Astrocyte (in vitro differentiated cells and primary cell): ENCODE results near the gene HDGF. TPM values are rescaled to one million over a fixed set of nuclear protein-coding genes. Genes with fewer than 3 reads are reported as not detected.

Source experiments
- DNase-seq: peaks from one replicate; pipeline ENCODE4 v3.0.0-alpha.2; 2010; ENCODE audit warnings: low read depth
- FAIRE-seq: peaks from 2 replicates; lab custom pipeline; 2011; peaks lifted over from hg19 to GRCh38; lab: Jason Lieb, UNC
- H2AFZ ChIP-seq: 2 replicates; pipeline ENCODE4 v1.6.0; 2012; ENCODE audit warnings: low read depth, low read length, inconsistent platforms
- H3K27ac ChIP-seq: 2 replicates; pipeline ENCODE4 v1.5.1; 2011; ENCODE audit warnings: low read depth, low read length, inconsistent platforms
- H3K27me3 ChIP-seq: 2 replicates; pipeline ENCODE4 v1.6.0; 2011; ENCODE audit warnings: low read length, inconsistent platforms; ENCODE audit not compliant: insufficient read depth
- H3K36me3 ChIP-seq: 2 replicates; pipeline ENCODE4 v1.5.1; 2011; ENCODE audit warnings: low read length, inconsistent platforms; ENCODE audit not compliant: insufficient read depth
- H3K4me1 ChIP-seq: 2 replicates; pipeline ENCODE4 v1.5.1; 2011; ENCODE audit warnings: low read length, inconsistent platforms; ENCODE audit not compliant: insufficient read depth
- H3K4me2 ChIP-seq: 2 replicates; pipeline ENCODE4 v1.6.0; 2012; ENCODE audit warnings: low read length, inconsistent platforms
- H3K4me3 ChIP-seq: 2 replicates; pipeline ENCODE4 v1.5.1; 2011; ENCODE audit warnings: low read depth, mild to moderate bottlenecking, low read length, inconsistent platforms; ENCODE audit not compliant: insufficient read depth
- H3K79me2 ChIP-seq: 2 replicates; pipeline ENCODE4 v1.6.0; 2012; ENCODE audit warnings: mild to moderate bottlenecking, low read length, inconsistent platforms; ENCODE audit not compliant: insufficient read depth
- H3K9ac ChIP-seq: 2 replicates; pipeline ENCODE4 v1.6.0; 2012; ENCODE audit warnings: mild to moderate bottlenecking, low read length, inconsistent platforms
- H3K9me3 ChIP-seq: 2 replicates; pipeline ENCODE4 v1.5.1; 2012; ENCODE audit warnings: low read depth, mild to moderate bottlenecking, low read length, inconsistent platforms; ENCODE audit not compliant: insufficient read depth
- H4K20me1 ChIP-seq: 2 replicates; pipeline ENCODE4 v1.6.0; 2012; ENCODE audit warnings: low read length, inconsistent platforms; ENCODE audit not compliant: insufficient read depth
- H3K27ac Mint-ChIP-seq: one replicate; pipeline ENCODE4 v1.8.0; 2021; ENCODE audit warnings: mild to moderate bottlenecking, mixed read lengths; ENCODE audit not compliant: unreplicated experiment
- H3K27me3 Mint-ChIP-seq: one replicate; pipeline ENCODE4 v1.8.0; 2021; ENCODE audit warnings: low read depth, mixed read lengths; ENCODE audit not compliant: unreplicated experiment
- H3K36me3 Mint-ChIP-seq: one replicate; pipeline ENCODE4 v1.8.0; 2021; ENCODE audit warnings: low read depth, mixed read lengths; ENCODE audit not compliant: unreplicated experiment
- H3K4me1 Mint-ChIP-seq: one replicate; pipeline ENCODE4 v1.8.0; 2021; ENCODE audit warnings: low read depth, mixed read lengths; ENCODE audit not compliant: unreplicated experiment
- H3K4me3 Mint-ChIP-seq: one replicate; pipeline ENCODE4 v1.8.0; 2021; ENCODE audit warnings: mild to moderate bottlenecking, moderate library complexity, mixed read lengths; ENCODE audit not compliant: unreplicated experiment
- H3K9me3 Mint-ChIP-seq: one replicate; pipeline ENCODE4 v1.8.0; 2021; ENCODE audit warnings: mild to moderate bottlenecking, mixed read lengths; ENCODE audit not compliant: unreplicated experiment
- EZH2 ChIP-seq: IDR thresholded peaks from 2 replicates; pipeline ENCODE4 v1.6.1; 2012; ENCODE audit warnings: mild to moderate bottlenecking, low read length, inconsistent platforms; ENCODE audit not compliant: insufficient read depth
- total RNA-seq: library from RNA; stranded (reverse); gene quantifications from 2 replicates; pipeline ENCODE4 v1.2.1, GENCODE V29; 2021
- TF ChIP-seq, protein P1 (sequence below): IDR thresholded peaks from 2 replicates; pipeline ENCODE4 v1.5.1; 2011; ENCODE audit warnings: low read depth, mild to moderate bottlenecking, inconsistent platforms, low read length, moderate library complexity; ENCODE audit not compliant: insufficient read depth

The HDGF gene
- total RNA-seq, 1 donor from 2014 or later = 190 TPM

DNA sequence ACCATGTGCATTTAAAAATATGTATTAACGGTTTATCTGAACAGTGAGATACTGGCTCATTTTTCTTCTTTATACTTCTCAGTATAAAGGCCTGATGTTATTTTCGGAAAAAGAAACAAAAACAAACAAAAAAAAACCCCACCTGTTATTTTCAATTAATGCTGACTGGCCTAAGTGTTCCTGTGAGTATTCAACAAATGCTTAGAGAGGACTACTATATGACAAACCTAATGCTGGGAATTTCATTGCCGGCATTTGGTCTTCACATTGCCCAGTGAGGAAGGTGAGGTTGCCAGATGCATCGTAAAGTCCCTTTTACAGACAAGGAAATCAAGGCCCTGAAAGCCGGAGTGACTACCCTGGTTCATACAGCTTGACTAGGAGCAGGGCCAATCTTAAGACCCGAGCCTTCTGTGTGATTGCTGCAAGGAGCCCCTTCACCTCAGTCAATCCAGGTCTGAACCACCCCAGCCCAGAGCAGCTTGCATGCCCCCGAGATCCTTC lies 11.2 kb downstream of the HDGF start:
- H3K27ac Mint-ChIP-seq = peak overlapping the region; percentile 91
- Histone ChIP-seq H3K4me3 (peak overlapping the region; percentile 88), H3K4me2 (peak overlapping the region; percentile 96), H3K9me3 (no peaks in the 10 kb centered on the region), H3K79me2 (peaks cover 34% of the 10 kb centered on the region), H3K27ac (peak overlapping the region; percentile 44), H3K9ac (peak overlapping the region; percentile 87), H3K36me3 (peaks cover 22% of the 10 kb centered on the region), H3K27me3 (no peaks in the 10 kb centered on the region), H2AFZ (peak overlapping the region; percentile 65), H3K4me1 (peaks cover 6% of the 10 kb centered on the region), H4K20me1 (no peaks in the 10 kb centered on the region)
- no peaks in the 10 kb centered on the region for H3K27me3 Mint-ChIP-seq
- H3K9me3 Mint-ChIP-seq = no peaks in the 10 kb centered on the region
- peaks cover 10% of the 10 kb centered on the region for H3K4me1 Mint-ChIP-seq
- FAIRE-seq = no peak
- H3K36me3 Mint-ChIP-seq = peaks cover 18% of the 10 kb centered on the region
- H3K4me3 Mint-ChIP-seq = peak overlapping the region; percentile 97
- TF ChIP-seq, protein P1, sequence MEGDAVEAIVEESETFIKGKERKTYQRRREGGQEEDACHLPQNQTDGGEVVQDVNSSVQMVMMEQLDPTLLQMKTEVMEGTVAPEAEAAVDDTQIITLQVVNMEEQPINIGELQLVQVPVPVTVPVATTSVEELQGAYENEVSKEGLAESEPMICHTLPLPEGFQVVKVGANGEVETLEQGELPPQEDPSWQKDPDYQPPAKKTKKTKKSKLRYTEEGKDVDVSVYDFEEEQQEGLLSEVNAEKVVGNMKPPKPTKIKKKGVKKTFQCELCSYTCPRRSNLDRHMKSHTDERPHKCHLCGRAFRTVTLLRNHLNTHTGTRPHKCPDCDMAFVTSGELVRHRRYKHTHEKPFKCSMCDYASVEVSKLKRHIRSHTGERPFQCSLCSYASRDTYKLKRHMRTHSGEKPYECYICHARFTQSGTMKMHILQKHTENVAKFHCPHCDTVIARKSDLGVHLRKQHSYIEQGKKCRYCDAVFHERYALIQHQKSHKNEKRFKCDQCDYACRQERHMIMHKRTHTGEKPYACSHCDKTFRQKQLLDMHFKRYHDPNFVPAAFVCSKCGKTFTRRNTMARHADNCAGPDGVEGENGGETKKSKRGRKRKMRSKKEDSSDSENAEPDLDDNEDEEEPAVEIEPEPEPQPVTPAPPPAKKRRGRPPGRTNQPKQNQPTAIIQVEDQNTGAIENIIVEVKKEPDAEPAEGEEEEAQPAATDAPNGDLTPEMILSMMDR = no peak
- TF ChIP-seq EZH2 = no peak
- no peak for DNase-seq

DNA sequence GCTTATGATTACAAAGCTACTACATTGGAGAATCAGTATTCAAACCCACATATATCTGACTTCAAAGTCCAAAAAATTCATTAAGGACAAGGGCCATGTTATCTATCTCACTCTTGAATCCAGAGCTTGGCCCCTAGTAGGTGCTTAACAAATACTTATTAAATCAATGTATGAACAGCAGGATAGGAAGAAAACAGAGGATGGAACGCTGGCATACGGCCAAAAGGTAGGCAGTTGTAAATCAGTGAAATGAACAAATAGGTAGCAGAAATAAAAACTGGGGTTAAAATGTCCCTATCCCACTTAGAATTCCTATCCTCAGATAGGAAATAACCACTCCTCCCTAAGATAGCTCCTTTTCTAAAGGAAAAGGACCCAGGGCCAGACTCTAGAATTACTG lies 12.6 kb downstream of the HDGF start:
- FAIRE-seq = no peak

DNA sequence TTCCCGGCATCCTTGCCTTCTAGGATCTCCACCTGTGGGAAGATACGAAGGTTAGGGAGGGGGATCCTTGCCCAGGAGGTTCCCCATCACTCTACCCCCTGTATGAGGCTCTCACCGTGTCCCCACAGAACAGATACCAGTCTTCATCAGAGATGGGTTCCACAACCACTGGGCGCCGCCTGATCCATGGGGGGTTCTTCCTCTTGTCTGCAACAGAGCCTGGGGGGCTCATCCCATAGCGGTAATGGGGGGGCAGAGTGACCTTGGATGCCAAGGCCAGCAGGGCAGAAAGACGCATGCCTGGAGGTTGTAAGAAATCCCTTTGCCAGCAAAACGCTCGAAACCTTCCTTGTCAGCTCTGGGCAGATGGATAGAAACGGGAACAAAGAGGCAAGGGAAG lies 13.1 kb downstream of the HDGF start:
- H3K4me1 Mint-ChIP-seq = peaks cover 7% of the 10 kb centered on the region
- DNase-seq = no peak
- H3K9me3 ChIP-seq = no peaks in the 10 kb centered on the region
- no peak overlapping the region for H3K4me2 ChIP-seq
- no peak overlapping the region for H3K4me3 Mint-ChIP-seq
- H3K4me3 ChIP-seq = no peak overlapping the region
- H3K27me3 Mint-ChIP-seq = no peaks in the 10 kb centered on the region
- no peak overlapping the region for H3K9ac ChIP-seq
- FAIRE-seq = no peak
- peaks cover 6% of the 10 kb centered on the region for H3K4me1 ChIP-seq
- peaks cover 16% of the 10 kb centered on the region for H3K36me3 Mint-ChIP-seq
- H2AFZ ChIP-seq = no peak overlapping the region
- H4K20me1 ChIP-seq = no peaks in the 10 kb centered on the region
- H3K27ac Mint-ChIP-seq = no peak overlapping the region
- H3K27me3 ChIP-seq = no peaks in the 10 kb centered on the region
- H3K9me3 Mint-ChIP-seq = no peaks in the 10 kb centered on the region
- peaks cover 18% of the 10 kb centered on the region for H3K36me3 ChIP-seq
- H3K79me2 ChIP-seq = peaks cover 19% of the 10 kb centered on the region
- H3K27ac ChIP-seq = no peak overlapping the region
- TF ChIP-seq, protein P1 = no peak
- no peak for TF ChIP-seq EZH2

More for the DNA sequence above, 12.6 kb downstream of the HDGF start:
- H3K36me3 Mint-ChIP-seq = peaks cover 16% of the 10 kb centered on the region
- Histone ChIP-seq H3K9ac (no peak overlapping the region), H3K27me3 (no peaks in the 10 kb centered on the region), H3K9me3 (no peaks in the 10 kb centered on the region), H3K27ac (no peak overlapping the region), H3K79me2 (peaks cover 22% of the 10 kb centered on the region), H3K4me3 (no peak overlapping the region), H3K4me2 (no peak overlapping the region), H2AFZ (no peak overlapping the region), H3K4me1 (peaks cover 6% of the 10 kb centered on the region), H3K36me3 (peaks cover 18% of the 10 kb centered on the region), H4K20me1 (no peaks in the 10 kb centered on the region)
- no peak for DNase-seq
- H3K4me1 Mint-ChIP-seq = peaks cover 7% of the 10 kb centered on the region
- no peak overlapping the region for H3K27ac Mint-ChIP-seq
- H3K4me3 Mint-ChIP-seq = no peak overlapping the region
- H3K27me3 Mint-ChIP-seq = no peaks in the 10 kb centered on the region
- TF ChIP-seq, protein P1 = no peak
- TF ChIP-seq EZH2 = no peak
- no peaks in the 10 kb centered on the region for H3K9me3 Mint-ChIP-seq
